HEK293 (cell line): ENCODE data around the gene TSPYL6.

Experiments used
- HOXC10 ChIP-seq: sonication (generic); formaldehyde crosslinking; IDR thresholded peaks from 2 replicates; pipeline ENCODE4 v1.8.1; 2023; ENCODE audit warnings: mild to moderate bottlenecking, missing genetic modification reagents
- WT1 ChIP-seq: fragments of 450-650 bp; formaldehyde crosslinking; IDR thresholded peaks from 2 replicates; pipeline ENCODE4 v1.5.1; 2016; ENCODE audit warnings: missing biosample characterization, missing genetic modification characterization
- ZNF423 ChIP-seq: fragments of 450-650 bp; formaldehyde crosslinking; IDR thresholded peaks from 2 replicates; pipeline ENCODE4 v1.5.1; 2016; ENCODE audit warnings: missing biosample characterization, missing genetic modification characterization
- TF ChIP-seq, protein P1 (sequence below): fragments of 450-650 bp; formaldehyde crosslinking; IDR thresholded peaks from 2 replicates; pipeline ENCODE4 v1.5.1; 2016; ENCODE audit warnings: missing biosample characterization, missing genetic modification characterization
- TF ChIP-seq, protein P2 (sequence below): fragments of 450-650 bp; formaldehyde crosslinking; IDR thresholded peaks from 2 replicates; pipeline ENCODE4 v1.5.1; 2016; ENCODE audit warnings: missing biosample characterization, missing genetic modification characterization, borderline replicate concordance
- TF ChIP-seq, protein P3 (sequence below): fragments of 450-650 bp; formaldehyde crosslinking; IDR thresholded peaks from 2 replicates; pipeline ENCODE4 v1.5.1; 2016; ENCODE audit warnings: missing biosample characterization, missing genetic modification characterization, low read depth

DNA sequence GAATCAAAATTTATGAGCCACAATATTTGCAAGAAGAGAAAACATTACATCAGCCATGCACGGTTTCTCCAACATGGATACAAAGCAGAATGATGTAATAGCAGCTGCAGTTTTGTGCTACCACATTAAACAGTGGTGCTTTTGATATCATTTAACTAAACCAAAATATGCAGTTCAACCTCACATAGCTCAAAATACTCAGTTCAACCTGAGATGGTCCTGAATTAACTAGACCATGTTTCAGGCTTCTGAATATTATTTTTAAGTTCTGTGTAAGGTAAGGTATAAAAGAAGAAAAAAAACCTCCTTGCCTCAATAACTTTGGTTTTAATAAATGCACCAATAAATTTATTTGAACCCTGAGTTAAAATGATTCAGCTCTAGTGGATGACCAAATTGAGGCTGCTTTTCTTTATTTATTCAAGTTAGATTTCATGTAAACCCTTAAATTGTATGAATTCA, 18.8 kb upstream of the TSPYL6 start:
- TF ChIP-seq, protein P1, sequence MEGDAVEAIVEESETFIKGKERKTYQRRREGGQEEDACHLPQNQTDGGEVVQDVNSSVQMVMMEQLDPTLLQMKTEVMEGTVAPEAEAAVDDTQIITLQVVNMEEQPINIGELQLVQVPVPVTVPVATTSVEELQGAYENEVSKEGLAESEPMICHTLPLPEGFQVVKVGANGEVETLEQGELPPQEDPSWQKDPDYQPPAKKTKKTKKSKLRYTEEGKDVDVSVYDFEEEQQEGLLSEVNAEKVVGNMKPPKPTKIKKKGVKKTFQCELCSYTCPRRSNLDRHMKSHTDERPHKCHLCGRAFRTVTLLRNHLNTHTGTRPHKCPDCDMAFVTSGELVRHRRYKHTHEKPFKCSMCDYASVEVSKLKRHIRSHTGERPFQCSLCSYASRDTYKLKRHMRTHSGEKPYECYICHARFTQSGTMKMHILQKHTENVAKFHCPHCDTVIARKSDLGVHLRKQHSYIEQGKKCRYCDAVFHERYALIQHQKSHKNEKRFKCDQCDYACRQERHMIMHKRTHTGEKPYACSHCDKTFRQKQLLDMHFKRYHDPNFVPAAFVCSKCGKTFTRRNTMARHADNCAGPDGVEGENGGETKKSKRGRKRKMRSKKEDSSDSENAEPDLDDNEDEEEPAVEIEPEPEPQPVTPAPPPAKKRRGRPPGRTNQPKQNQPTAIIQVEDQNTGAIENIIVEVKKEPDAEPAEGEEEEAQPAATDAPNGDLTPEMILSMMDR (tag by site-specific recombination), result no peak
- TF ChIP-seq HOXC10 (CRISPR knock-in tag) (no peak), WT1 (no peak), ZNF423 (tag by site-specific recombination) (no peak)
- TF ChIP-seq, protein P2, sequence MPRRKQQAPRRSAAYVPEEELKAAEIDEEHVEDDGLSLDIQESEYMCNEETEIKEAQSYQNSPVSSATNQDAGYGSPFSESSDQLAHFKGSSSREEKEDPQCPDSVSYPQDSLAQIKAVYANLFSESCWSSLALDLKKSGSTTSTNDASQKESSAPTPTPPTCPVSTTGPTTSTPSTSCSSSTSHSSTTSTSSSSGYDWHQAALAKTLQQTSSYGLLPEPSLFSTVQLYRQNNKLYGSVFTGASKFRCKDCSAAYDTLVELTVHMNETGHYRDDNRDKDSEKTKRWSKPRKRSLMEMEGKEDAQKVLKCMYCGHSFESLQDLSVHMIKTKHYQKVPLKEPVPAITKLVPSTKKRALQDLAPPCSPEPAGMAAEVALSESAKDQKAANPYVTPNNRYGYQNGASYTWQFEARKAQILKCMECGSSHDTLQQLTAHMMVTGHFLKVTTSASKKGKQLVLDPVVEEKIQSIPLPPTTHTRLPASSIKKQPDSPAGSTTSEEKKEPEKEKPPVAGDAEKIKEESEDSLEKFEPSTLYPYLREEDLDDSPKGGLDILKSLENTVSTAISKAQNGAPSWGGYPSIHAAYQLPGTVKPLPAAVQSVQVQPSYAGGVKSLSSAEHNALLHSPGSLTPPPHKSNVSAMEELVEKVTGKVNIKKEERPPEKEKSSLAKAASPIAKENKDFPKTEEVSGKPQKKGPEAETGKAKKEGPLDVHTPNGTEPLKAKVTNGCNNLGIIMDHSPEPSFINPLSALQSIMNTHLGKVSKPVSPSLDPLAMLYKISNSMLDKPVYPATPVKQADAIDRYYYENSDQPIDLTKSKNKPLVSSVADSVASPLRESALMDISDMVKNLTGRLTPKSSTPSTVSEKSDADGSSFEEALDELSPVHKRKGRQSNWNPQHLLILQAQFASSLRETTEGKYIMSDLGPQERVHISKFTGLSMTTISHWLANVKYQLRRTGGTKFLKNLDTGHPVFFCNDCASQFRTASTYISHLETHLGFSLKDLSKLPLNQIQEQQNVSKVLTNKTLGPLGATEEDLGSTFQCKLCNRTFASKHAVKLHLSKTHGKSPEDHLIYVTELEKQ (tag by site-specific recombination), result no peak
- TF ChIP-seq, protein P3, sequence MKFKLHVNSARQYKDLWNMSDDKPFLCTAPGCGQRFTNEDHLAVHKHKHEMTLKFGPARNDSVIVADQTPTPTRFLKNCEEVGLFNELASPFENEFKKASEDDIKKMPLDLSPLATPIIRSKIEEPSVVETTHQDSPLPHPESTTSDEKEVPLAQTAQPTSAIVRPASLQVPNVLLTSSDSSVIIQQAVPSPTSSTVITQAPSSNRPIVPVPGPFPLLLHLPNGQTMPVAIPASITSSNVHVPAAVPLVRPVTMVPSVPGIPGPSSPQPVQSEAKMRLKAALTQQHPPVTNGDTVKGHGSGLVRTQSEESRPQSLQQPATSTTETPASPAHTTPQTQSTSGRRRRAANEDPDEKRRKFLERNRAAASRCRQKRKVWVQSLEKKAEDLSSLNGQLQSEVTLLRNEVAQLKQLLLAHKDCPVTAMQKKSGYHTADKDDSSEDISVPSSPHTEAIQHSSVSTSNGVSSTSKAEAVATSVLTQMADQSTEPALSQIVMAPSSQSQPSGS (tag by site-specific recombination), result peak; percentile 73
